Dermis microvascular lymphatic vessel endothelial cell (primary cell): ENCODE results near the gene NPEPL1. TPM values are rescaled to one million over a fixed set of nuclear protein-coding genes. Genes with fewer than 3 reads are reported as not detected.

Experiments
- DNase-seq, 2 donors: peaks; one replicate each; pipeline versions ENCODE4 v3.0.0 to v3.0.0-alpha.2; 2010; ENCODE audit warnings: low read depth in 2 of 2
- total RNA-seq: library from RNA; depleted of rRNA; stranded (reverse); fragments of >200 nt; gene quantifications from 2 replicates; pipeline ENCODE4 v1.2.1, GENCODE V29; 2014

NPEPL1 gene
- total RNA-seq, 1 donor from 2014 or later, result 17.6 TPM

- DNase-seq, result peak in 1 of 2 donors; percentile 14
These were observed 35.3 kb upstream of the NPEPL1 start for GRCh38 chr20:58657262-58657661.

- no peak for DNase-seq
These were observed 34.6 kb upstream of the NPEPL1 start for GRCh38 chr20:58657986-58658385.

- no peak for DNase-seq
These were observed 33.8 kb upstream of the NPEPL1 start for GRCh38 chr20:58658760-58659159.

GRCh38 chr20:58659841-58660240, 32.8 kb upstream of the NPEPL1 start:
- no peak for DNase-seq

GRCh38 chr20:58660855-58661597, 31.6 kb upstream of the NPEPL1 start:
- DNase-seq, result no peak

GRCh38 chr20:58661598-58662473, 30.8 kb upstream of the NPEPL1 start:
- DNase-seq, result no peak

GRCh38 chr20:58664331-58664730, 28.3 kb upstream of the NPEPL1 start:
- no peak for DNase-seq

- no peak for DNase-seq
These were observed 27.7 kb upstream of the NPEPL1 start for GRCh38 chr20:58664883-58665282.

GRCh38 chr20:58665606-58666005, 27.0 kb upstream of the NPEPL1 start:
- DNase-seq, result no peak

GRCh38 chr20:58666702-58667101, 25.9 kb upstream of the NPEPL1 start:
- DNase-seq, result no peak

- no peak for DNase-seq
These were observed 24.6 kb upstream of the NPEPL1 start for GRCh38 chr20:58667975-58668374.

GRCh38 chr20:58668901-58669286, 23.7 kb upstream of the NPEPL1 start:
- DNase-seq, result no peak

- DNase-seq, result no peak
These were observed 23.2 kb upstream of the NPEPL1 start for GRCh38 chr20:58669287-58670006.

GRCh38 chr20:58670102-58670501, 22.5 kb upstream of the NPEPL1 start:
- no peak for DNase-seq

GRCh38 chr20:58670659-58671058, 21.9 kb upstream of the NPEPL1 start:
- no peak for DNase-seq

- no peak for DNase-seq
These were observed 19.5 kb upstream of the NPEPL1 start for GRCh38 chr20:58673119-58673518.

GRCh38 chr20:58675146-58675584, 17.4 kb upstream of the NPEPL1 start:
- no peak for DNase-seq

- no peak for DNase-seq
These were observed 17.0 kb upstream of the NPEPL1 start for GRCh38 chr20:58675641-58676040.

- DNase-seq, result no peak
These were observed 16.4 kb upstream of the NPEPL1 start for GRCh38 chr20:58676161-58676560.

GRCh38 chr20:58677079-58677604, 15.5 kb upstream of the NPEPL1 start:
- no peak for DNase-seq

- no peak for DNase-seq
These were observed 14.8 kb upstream of the NPEPL1 start for GRCh38 chr20:58677808-58678207.

- no peak for DNase-seq
These were observed 13.8 kb upstream of the NPEPL1 start for GRCh38 chr20:58678806-58679205.
